HCT116 (cell line): ENCODE results near the gene DKK1. TPM values are rescaled to one million over a fixed set of nuclear protein-coding genes. Genes with fewer than 3 reads are reported as not detected.
A peak's percentile ranks its signal among the peaks of the same experiment; 100 is the strongest.

Source experiments
- ATAC-seq: fragments of 200-7000 bp; cut with Tn5 transposase; 2 replicates; pipeline ENCODE4 v1.9.1; 2020; ENCODE audit warnings: mild to moderate bottlenecking, moderate library complexity
- BruUV-seq: library from RNA; stranded (reverse); fragments of 400-500 nt; replicated peaks from 2 replicates; lab custom pipeline; 2021; lab: Mats Ljungman, UMichigan
- CTCF ChIA-PET: fragments of 300-600 bp; sonication (Branson Sonifier 250); formaldehyde crosslinking; loops from one replicate; lab custom pipeline; 2021; ENCODE audit warnings: antibody characterized with exemption; lab: Charles Lee
- POLR2A ChIA-PET: fragments of 300-600, 350-600 bp; sonication (Branson Sonifier 250); formaldehyde crosslinking; loops from one replicate; lab custom pipeline; 2021; ENCODE audit warnings: antibody characterized with exemption; lab: Charles Lee
- RAD21 ChIA-PET, 2 experiments: fragments of 300-600 bp; sonication (Branson Sonifier 250); formaldehyde crosslinking; loops; one replicate each; lab custom pipeline; 2023; ENCODE audit warnings: low total read pairs in 2 of 2; ENCODE audit not compliant: uncharacterized antibody in 2 of 2, unreplicated experiment in 2 of 2, low non-redundant PET in 1 of 2; lab: Charles Lee
- DNase-seq: peaks from one replicate; pipeline ENCODE4 v3.0.0-alpha.2; 2010; ENCODE audit warnings: low read depth, low spot score
- H2AFZ ChIP-seq: fragments of 200-600 bp; shearing (Covaris generic), sonication (generic); 2 replicates; pipeline ENCODE4 v1.6.1; 2017; ENCODE audit warnings: low read depth, mixed run types, mixed read lengths, antibody characterized with exemption, low read length; ENCODE audit not compliant: poor library complexity, severe bottlenecking
- H3K27ac ChIP-seq: 2 replicates; pipeline ENCODE4 v1.5.1; 2012; ENCODE audit warnings: low read depth, low read length
- H3K27me3 ChIP-seq: fragments of 200-600 bp; sonication (generic); 2 replicates; pipeline ENCODE4 v1.6.1; 2016; ENCODE audit warnings: mixed run types, low read length, mixed read lengths; ENCODE audit not compliant: insufficient read depth
- H3K36me3 ChIP-seq, 2 experiments: fragments of 200-500 bp in 1 of 2; fragments of 200-600 bp in 1 of 2; sonication (Bioruptor generic) in 1 of 2; sonication (generic) in 1 of 2; 2 replicates each; pipeline versions ENCODE4 v1.5.1 to v1.6.1; 2014 to 2016; ENCODE audit warnings: low read length in 2 of 2, inconsistent platforms in 1 of 2, mixed read lengths in 1 of 2, mixed run types in 1 of 2; ENCODE audit not compliant: insufficient read depth in 2 of 2, control insufficient read depth in 1 of 2
- H3K4me1 ChIP-seq, 2 experiments: fragments of 200-600 bp in 1 of 2; sonication (generic) in 1 of 2; 2 replicates each; pipeline versions ENCODE4 v1.5.1 to v1.6.1; 2012 to 2017; ENCODE audit warnings: low read length in 2 of 2, inconsistent platforms in 1 of 2, mild to moderate bottlenecking in 1 of 2, mixed read lengths in 1 of 2, mixed run types in 1 of 2, moderate library complexity in 1 of 2; ENCODE audit not compliant: insufficient read depth in 2 of 2, control insufficient read depth in 1 of 2
- H3K4me2 ChIP-seq: fragments of 200-600 bp; sonication (generic); 2 replicates; pipeline ENCODE4 v1.6.1; 2017; ENCODE audit warnings: mixed run types, low read length, mixed read lengths
- H3K4me3 ChIP-seq, 2 experiments: fragments of 200-600 bp in 1 of 2; sonication (generic) in 1 of 2; replicated peaks in 1 of 2; 2 replicates each; pipeline ENCODE4 v1.5.1; 2011 to 2016; ENCODE audit warnings: low read length in 2 of 2, control low read depth in 1 of 2, low read depth in 1 of 2, mild to moderate bottlenecking in 1 of 2, mixed read lengths in 1 of 2, mixed run types in 1 of 2
- H3K79me2 ChIP-seq: fragments of 200-600 bp; sonication (generic); 2 replicates; pipeline ENCODE4 v1.6.1; 2017; ENCODE audit warnings: mild to moderate bottlenecking, mixed run types, low read length, moderate library complexity, mixed read lengths; ENCODE audit not compliant: insufficient read depth
- H3K9ac ChIP-seq: fragments of 200-600 bp; sonication (generic); 2 replicates; pipeline ENCODE4 v1.6.1; 2016; ENCODE audit warnings: low read length, mixed read lengths
- H3K9me2 ChIP-seq: fragments of 200-600 bp; sonication (generic), shearing (Covaris generic); 2 replicates; pipeline ENCODE4 v1.6.1; 2017; ENCODE audit warnings: mixed run types, mild to moderate bottlenecking, moderate library complexity; ENCODE audit not compliant: insufficient read depth
- H3K9me3 ChIP-seq, 2 experiments: fragments of 200-500 bp in 1 of 2; fragments of 200-600 bp in 1 of 2; sonication (Bioruptor generic) in 1 of 2; sonication (generic) in 1 of 2; 2 replicates each; pipeline ENCODE4 v1.6.1; 2014 to 2017; ENCODE audit warnings: low read length in 2 of 2, mixed read lengths in 2 of 2, inconsistent platforms in 1 of 2, low read depth in 1 of 2, mild to moderate bottlenecking in 1 of 2, mixed run types in 1 of 2, moderate library complexity in 1 of 2; ENCODE audit not compliant: control insufficient read depth in 1 of 2, insufficient read depth in 1 of 2
- H4K20me1 ChIP-seq: fragments of 200-600 bp; sonication (generic), shearing (Covaris generic); 2 replicates; pipeline ENCODE4 v1.6.1; 2017; ENCODE audit warnings: mixed run types, mild to moderate bottlenecking, moderate library complexity; ENCODE audit not compliant: insufficient read depth
- CEBPB ChIP-seq: IDR thresholded peaks from 2 replicates; pipeline ENCODE4 v1.6.1; 2012; ENCODE audit warnings: low read depth
- EZH2 ChIP-seq: fragments of 200-600 bp; sonication (generic); IDR thresholded peaks from 2 replicates; pipeline ENCODE4 v1.6.1; 2017; ENCODE audit warnings: antibody characterized with exemption, mixed run types
- EZH2phosphoT487 ChIP-seq: fragments of 200-600 bp; IDR thresholded peaks from 2 replicates; pipeline ENCODE4 v1.6.1; 2018; ENCODE audit warnings: antibody characterized with exemption, borderline replicate concordance
- FOSL1 ChIP-seq: IDR thresholded peaks from 2 replicates; pipeline ENCODE4 v1.6.1; 2012; ENCODE audit warnings: low read depth
- POLR2AphosphoS5 ChIP-seq: IDR thresholded peaks from 2 replicates; pipeline ENCODE4 v1.6.1; 2011; ENCODE audit warnings: mild to moderate bottlenecking, low read depth, low read length, moderate library complexity
- TCF7L2 ChIP-seq: IDR thresholded peaks from 2 replicates; pipeline ENCODE4 v1.7.0; 2011; ENCODE audit warnings: borderline replicate concordance, inconsistent platforms; ENCODE audit not compliant: insufficient read depth, insufficient read length; ENCODE audit errors: extremely low read depth
- intact Hi-C: fragments of 100-400 bp; cut with micrococcal nuclease; formaldehyde crosslinking; loops from 2 replicates; pipeline ENCODE4 v1.10.0; 2022
- total RNA-seq: library from RNA; stranded (reverse); gene quantifications from one replicate; pipeline ENCODE4 v1.2.1, GENCODE V29; 2021; ENCODE audit not compliant: unreplicated experiment

DKK1 gene
- total RNA-seq, 1 experiment from 2014 or later = 315 TPM

- TF ChIP-seq TCF7L2 (peak; percentile 65), EZH2phosphoT487 (no peak)
Measured at GRCh38 chr10:52334595-52334994, 20.5 kb downstream of the DKK1 start (continued).

GRCh38 chr10:52335665-52336064 lies 21.6 kb downstream of the DKK1 start:
- H3K36me3 ChIP-seq = no peaks in the 10 kb centered on the region
- no peak overlapping the region for H3K4me3 ChIP-seq
- DNase-seq (no peak), ATAC-seq (no peak)
- intact Hi-C loops = loop anchor here (10.0 kb wide), 1 partner anchor 59 kb away; no protein-coding TSS in a partner anchor
- no peaks in the 10 kb centered on the region for H3K27me3 ChIP-seq
- ChIA-PET RAD21 (no interaction called here), POLR2A (interaction anchor here (0.9 to 2.6 kb wide), 2 partner anchors 17 to 22 kb away, joined by 4 to 7 read pairs; partner anchors contain the start of gene DKK1), CTCF (no interaction called here)
- H3K4me1 ChIP-seq = peaks cover 22 to 27% of the 10 kb centered on the region in 2 experiments
- H3K9me2 ChIP-seq = no peaks in the 10 kb centered on the region
- peak overlapping the region; percentile 50 for H3K4me2 ChIP-seq
- no TSS peak for BruUV-seq
- H3K79me2 ChIP-seq = no peaks in the 10 kb centered on the region
- no peaks in the 10 kb centered on the region for H3K9me3 ChIP-seq
- H2AFZ ChIP-seq = peak overlapping the region; percentile 68
- H4K20me1 ChIP-seq = no peaks in the 10 kb centered on the region
- TF ChIP-seq FOSL1 = peak; percentile 30; the same call in 1 of the 2 replicates
- no peak for TF ChIP-seq EZH2phosphoT487
- peak overlapping the region; percentile 56; the same call in 1 of the 2 replicates for H3K27ac ChIP-seq
- H3K9ac ChIP-seq = no peak overlapping the region

DNA sequence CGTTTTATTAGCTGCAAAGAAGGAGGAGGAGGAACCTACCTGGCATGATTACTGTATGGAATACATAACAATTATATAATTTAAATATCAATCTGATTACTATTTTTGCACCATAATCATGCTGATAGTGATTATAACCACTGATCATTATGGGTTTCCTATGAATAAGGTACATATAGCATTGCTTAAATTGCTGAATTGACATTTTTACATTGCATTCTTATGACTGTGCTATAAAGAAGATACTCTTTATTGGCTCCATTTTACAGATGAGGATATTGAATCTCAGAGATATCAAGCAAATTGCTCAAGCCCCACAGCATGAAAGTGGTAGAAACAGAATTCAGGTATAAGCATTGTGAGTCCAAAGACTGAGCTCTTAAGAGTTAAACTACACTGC lies 23.1 kb downstream of the DKK1 start:
- H3K27ac ChIP-seq = no peak overlapping the region
- no peaks in the 10 kb centered on the region for H4K20me1 ChIP-seq
- H3K36me3 ChIP-seq = no peaks in the 10 kb centered on the region
- peak overlapping the region; percentile 80 for H2AFZ ChIP-seq
- intact Hi-C loops = loop anchor here (10.0 kb wide), 1 partner anchor 58 kb away; no protein-coding TSS in a partner anchor
- no peaks in the 10 kb centered on the region for H3K9me2 ChIP-seq
- no peak for TF ChIP-seq TCF7L2
- TF ChIP-seq EZH2 = no peak
- TF ChIP-seq POLR2AphosphoS5 = no peak
- TF ChIP-seq CEBPB = no peak
- no peaks in the 10 kb centered on the region for H3K9me3 ChIP-seq
- ATAC-seq (no peak), DNase-seq (no peak)
- no TSS peak for BruUV-seq
- no peaks in the 10 kb centered on the region for H3K79me2 ChIP-seq
- RAD21 ChIA-PET = no interaction called here
- H3K27me3 ChIP-seq = no peaks in the 10 kb centered on the region
- no peak overlapping the region for H3K4me2 ChIP-seq
- no peak overlapping the region for H3K9ac ChIP-seq
- POLR2A ChIA-PET = interaction anchor here (0.8 kb wide), 1 partner anchor 9 kb away, joined by 3 read pairs; no protein-coding TSS in a partner anchor
- H3K4me3 ChIP-seq = no peak overlapping the region
- CTCF ChIA-PET = no interaction called here
- peaks cover 22 to 30% of the 10 kb centered on the region in 2 experiments for H3K4me1 ChIP-seq
